ENCODE measurements around the gene NR1I2.

The NR1I2 gene

GRCh38 chr3:119781330-119782198 lies at the start of gene NR1I2:
NR1I2 (plus strand) TSS chr3:119782101.
- no peak for FAIRE-seq

- FAIRE-seq = no peak
Observed at GRCh38 chr3:119733812-119734211, 48.1 kb upstream of the NR1I2 start.

GRCh38 chr3:119738741-119739140 lies 43.2 kb upstream of the NR1I2 start:
- FAIRE-seq = no peak

GRCh38 chr3:119741657-119742590 lies 40.0 kb upstream of the NR1I2 start:
- no peak for FAIRE-seq

GRCh38 chr3:119743921-119744320 lies 38.0 kb upstream of the NR1I2 start:
- no peak for FAIRE-seq

GRCh38 chr3:119745942-119746341 lies 36.0 kb upstream of the NR1I2 start:
- no peak for FAIRE-seq

- no peak for FAIRE-seq
Observed at GRCh38 chr3:119746423-119746822, 35.5 kb upstream of the NR1I2 start.

- no peak for FAIRE-seq
Observed at GRCh38 chr3:119747357-119747756, 34.5 kb upstream of the NR1I2 start.

GRCh38 chr3:119748991-119749390 lies 32.9 kb upstream of the NR1I2 start:
- no peak for FAIRE-seq

GRCh38 chr3:119751423-119751822 lies 30.5 kb upstream of the NR1I2 start:
- no peak for FAIRE-seq

GRCh38 chr3:119759962-119760361 lies 21.9 kb upstream of the NR1I2 start:
- FAIRE-seq = no peak

GRCh38 chr3:119762876-119763275 lies 19.0 kb upstream of the NR1I2 start:
- no peak for FAIRE-seq

- no peak for FAIRE-seq
Observed at GRCh38 chr3:119763466-119763865, 18.4 kb upstream of the NR1I2 start.

GRCh38 chr3:119765239-119765638 lies 16.7 kb upstream of the NR1I2 start:
- FAIRE-seq = no peak

- no peak for FAIRE-seq
Observed at GRCh38 chr3:119767936-119768601, 13.8 kb upstream of the NR1I2 start.

GRCh38 chr3:119768668-119769393 lies 13.1 kb upstream of the NR1I2 start:
- no peak for FAIRE-seq

- no peak for FAIRE-seq
Observed at GRCh38 chr3:119769394-119770149, 12.3 kb upstream of the NR1I2 start.

GRCh38 chr3:119774444-119774843 lies 7.5 kb upstream of the NR1I2 start:
- FAIRE-seq = no peak

GRCh38 chr3:119776304-119776703 lies 5.6 kb upstream of the NR1I2 start:
- no peak for FAIRE-seq

GRCh38 chr3:119778176-119778575 lies 3.7 kb upstream of the NR1I2 start:
- no peak for FAIRE-seq

- no peak for FAIRE-seq
Observed at GRCh38 chr3:119778811-119779210, 3.1 kb upstream of the NR1I2 start.
